NCI-H774 (cell line): ENCODE data around the gene OR4A15.

ENCODE experiments used
- DNase-seq: peaks from one replicate; lab custom pipeline; 2025; lab: John Stamatoyannopoulos, UW

OR4A15 gene

GRCh38 chr11:55367674-55368073, at the start of gene OR4A15:
TSS of gene OR4A15 (plus strand) at chr11:55367974. CDS start at chr11:55367974, 0 bp downstream.
- no peak for DNase-seq

- DNase-seq: no peak
These were observed 43.3 kb upstream of the OR4A15 start for GRCh38 chr11:55324500-55324899.

DNA sequence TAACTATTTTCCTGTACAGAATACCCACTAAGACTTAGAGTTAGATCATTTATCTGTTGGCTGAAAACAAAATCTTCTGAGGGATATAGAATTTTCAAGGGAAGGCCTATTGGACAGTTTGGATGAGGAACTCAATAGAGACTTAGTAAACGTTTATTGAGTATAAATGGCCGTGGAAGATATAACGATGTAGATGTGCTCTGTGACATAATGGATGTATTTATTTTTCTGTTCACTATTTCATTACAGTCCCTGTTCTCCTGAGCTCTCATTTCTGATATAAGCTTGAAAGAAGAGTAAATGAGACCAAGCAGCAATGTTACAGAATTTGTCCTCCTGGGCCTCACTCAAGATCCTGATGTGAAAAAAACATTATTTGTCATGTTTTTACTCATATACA, 24.9 kb upstream of the OR4A15 start, which contains the start of gene OR4A16:
Gene OR4A16, plus strand, starts transcription at position 301 of the 400 bp plus-strand sequence. Its CDS starts 0 bp downstream, at position 301.
- no peak for DNase-seq

- no peak for DNase-seq
These were observed 22.5 kb upstream of the OR4A15 start for GRCh38 chr11:55345306-55345705.

DNA sequence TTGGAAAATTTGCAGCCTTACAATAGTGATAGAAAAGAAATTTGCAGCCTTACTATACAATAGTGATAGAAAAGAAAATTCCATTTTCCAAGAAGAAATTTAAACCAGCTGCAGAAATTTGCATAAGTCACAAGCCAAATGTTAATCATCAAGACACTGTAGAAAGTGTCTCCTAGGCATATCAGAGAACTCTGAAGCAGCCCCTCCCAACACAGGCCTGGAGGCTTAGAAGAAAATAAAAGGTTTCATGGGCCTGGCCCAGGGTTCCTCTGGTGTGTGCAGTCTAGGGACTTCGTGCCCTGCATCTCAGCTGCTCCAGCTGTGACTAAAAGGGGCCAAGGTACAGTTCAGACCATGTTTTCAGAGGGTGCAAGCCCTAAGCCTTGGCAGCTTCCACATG, 18.7 kb upstream of the OR4A15 start:
- DNase-seq: no peak

DNA sequence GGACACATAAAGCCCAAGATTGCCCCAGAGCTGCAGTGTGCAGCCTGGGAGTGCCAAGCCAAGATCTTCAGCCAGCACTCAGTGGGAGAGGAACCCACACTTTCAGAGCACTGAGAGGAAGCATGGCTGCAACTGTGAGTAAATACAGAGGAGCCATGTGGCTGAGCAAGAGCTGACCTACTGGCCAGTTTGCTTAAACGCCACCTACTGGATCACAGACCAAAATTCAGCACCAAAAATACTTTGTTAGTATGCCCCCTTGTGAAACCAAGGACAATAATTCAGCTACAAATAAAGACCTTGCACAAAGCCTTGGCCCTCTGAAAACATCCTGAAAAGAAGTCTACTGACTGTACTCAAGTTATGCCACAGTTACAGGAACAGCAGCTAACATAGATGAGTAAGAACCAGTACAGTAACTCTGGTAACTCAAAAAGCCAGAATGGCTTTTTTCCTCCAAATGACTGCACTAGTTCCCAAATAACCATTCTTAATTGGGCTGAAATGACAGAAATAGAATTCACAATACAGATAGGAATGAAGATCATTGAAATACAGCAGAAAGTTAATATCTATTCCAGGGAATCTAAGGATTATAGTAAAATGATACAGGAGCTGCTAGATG, 10.1 kb upstream of the OR4A15 start:
- no peak for DNase-seq

GRCh38 chr11:55401011-55401410, 33.2 kb downstream of the OR4A15 start:
- DNase-seq: no peak
